ENCODE data around the gene MAPKAPK2.

DNA sequence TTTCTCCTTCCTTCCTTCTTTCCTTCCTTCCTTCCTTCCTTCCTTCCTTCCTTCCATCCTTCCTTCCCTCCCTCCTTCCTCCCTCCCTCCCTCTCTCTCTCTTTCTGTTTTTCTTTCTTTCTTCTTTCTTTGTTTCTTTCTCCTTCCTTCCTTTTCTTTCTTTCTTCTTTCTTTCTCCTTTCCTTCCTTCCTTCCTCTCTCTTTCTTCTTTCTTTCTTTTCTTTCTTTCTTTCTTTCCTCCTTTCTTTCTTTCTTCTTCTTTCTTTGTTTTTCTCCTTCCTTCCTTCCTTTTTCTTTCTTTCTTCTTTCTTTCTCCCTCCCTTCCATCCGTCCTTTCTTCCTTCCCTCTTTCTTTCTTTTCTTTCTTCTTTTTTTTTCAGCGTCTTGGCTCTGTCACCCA, 67.8 kb downstream of the MAPKAPK2 start:
- TF ChIP-seq FOXA1 (IDR thresholded peaks at IDR 0.05), result no peak
- TF ChIP-seq CTBP1 (IDR thresholded peaks at IDR 0.05; ENCODE audit: borderline replicate concordance), result no peak
- no peak for TF ChIP-seq TARDBP (IDR thresholded peaks at IDR 0.05)
- TF ChIP-seq BHLHE40 (IDR thresholded peaks at IDR 0.05; ENCODE audit: borderline replicate concordance), result no peak
- no peak for TF ChIP-seq L3MBTL2 (conservative IDR thresholded peaks at IDR 0.05)
- TF ChIP-seq FOXM1 (IDR thresholded peaks at IDR 0.05; ENCODE audit: borderline replicate concordance), result no peak
- TF ChIP-seq ARNT (IDR thresholded peaks at IDR 0.05), result no peak
- no peak for TF ChIP-seq SUZ12 (IDR thresholded peaks at IDR 0.05)
- no peak for TF ChIP-seq HDGF (IDR thresholded peaks at IDR 0.05; ENCODE audit: borderline replicate concordance)
- no peak for TF ChIP-seq SP1 (IDR thresholded peaks at IDR 0.05)
- no peak for TF ChIP-seq LEF1 (IDR thresholded peaks at IDR 0.05; ENCODE audit: borderline replicate concordance)
- no peak for TF ChIP-seq FOXK2 (IDR thresholded peaks at IDR 0.05)
- no peak for TF ChIP-seq ZNF384 (IDR thresholded peaks at IDR 0.05)
